H1 (cell line): ENCODE measurements around the gene ZDHHC9. TPM values are rescaled to one million over a fixed set of nuclear protein-coding genes. Genes with fewer than 3 reads are reported as not detected.

Source experiments
- CTCF ChIA-PET: fragments of 300-600 bp; sonication (Branson Sonifier 250); formaldehyde crosslinking; loops from one replicate; lab custom pipeline; 2021; ENCODE audit not compliant: partially characterized antibody; lab: Charles Lee
- POLR2A ChIA-PET: fragments of 300-600 bp; sonication (Branson Sonifier 250); formaldehyde crosslinking; loops from one replicate; lab custom pipeline; 2021; ENCODE audit warnings: inconsistent platforms; ENCODE audit not compliant: partially characterized antibody; lab: Charles Lee
- DNase-seq, 2 experiments: peaks; one replicate each; pipeline versions ENCODE4 v3.0.0 to v3.0.0-alpha.2; 2010 to 2022; ENCODE audit warnings: low spot score in 2 of 2, low read depth in 1 of 2, mixed read lengths in 1 of 2
- FAIRE-seq: peaks from 2 replicates; lab custom pipeline; 2011; peaks lifted over from hg19 to GRCh38; lab: Jason Lieb, UNC
- H2AFZ ChIP-seq: 2 replicates; pipeline ENCODE4 v1.8.1; 2012; ENCODE audit warnings: low read length, inconsistent platforms
- H2AK5ac ChIP-seq: 2 replicates; pipeline ENCODE4 v1.6.1; 2013; ENCODE audit warnings: low read depth, low read length
- H2BK120ac ChIP-seq: replicated peaks from 2 replicates; pipeline ENCODE3; 2013; ENCODE audit warnings: low read depth, low read length, inconsistent platforms
- H2BK12ac ChIP-seq: 2 replicates; pipeline ENCODE4 v1.6.1; 2013; ENCODE audit warnings: low read depth, low read length
- H2BK15ac ChIP-seq: 2 replicates; pipeline ENCODE4 v1.6.1; 2013; ENCODE audit warnings: low read length
- H2BK20ac ChIP-seq: 2 replicates; pipeline ENCODE4 v1.6.1; 2013; ENCODE audit warnings: low read length
- H2BK5ac ChIP-seq: 2 replicates; pipeline ENCODE4 v1.6.1; 2013; ENCODE audit warnings: low read depth, low read length
- H3K14ac ChIP-seq: 2 replicates; pipeline ENCODE4 v1.6.1; 2013; ENCODE audit warnings: inconsistent platforms; ENCODE audit not compliant: insufficient read length
- H3K18ac ChIP-seq: 2 replicates; pipeline ENCODE4 v1.6.1; 2013; ENCODE audit warnings: low read length; ENCODE audit errors: extremely low read depth
- H3K23ac ChIP-seq: 2 replicates; pipeline ENCODE4 v1.6.1; 2013; ENCODE audit warnings: inconsistent platforms; ENCODE audit not compliant: insufficient read length
- H3K23me2 ChIP-seq: 2 replicates; pipeline ENCODE4 v1.6.1; 2013; ENCODE audit warnings: low read depth, low read length
- H3K27ac ChIP-seq: 2 replicates; pipeline ENCODE4 v1.6.1; 2011; ENCODE audit warnings: low read depth, low read length, inconsistent platforms
- H3K27me3 ChIP-seq, 4 experiments: replicated peaks in 1 of 4; 1 replicate in 1 of 4; 2 replicates in 3 of 4; pipeline versions ENCODE4 v1.6.1 to v1.8.1; 2011 to 2013; ENCODE audit warnings: low read length in 3 of 4, mild to moderate bottlenecking in 3 of 4, inconsistent platforms in 2 of 4, mixed read lengths in 2 of 4, moderate library complexity in 1 of 4; ENCODE audit not compliant: control insufficient read depth in 3 of 4, insufficient read depth in 3 of 4; ENCODE audit errors: extremely low read depth in 1 of 4
- H3K36me3 ChIP-seq, 4 experiments: 2 replicates each; pipeline versions ENCODE4 v1.6.1 to v1.8.1; 2011 to 2013; ENCODE audit warnings: mild to moderate bottlenecking in 4 of 4, low read length in 3 of 4, moderate library complexity in 2 of 4, control low read depth in 1 of 4, inconsistent platforms in 1 of 4; ENCODE audit not compliant: insufficient read depth in 4 of 4, control insufficient read depth in 2 of 4
- H3K4ac ChIP-seq: replicated peaks from 2 replicates; pipeline ENCODE3; 2013; ENCODE audit warnings: low read length, low read depth, mixed read lengths, inconsistent platforms; ENCODE audit not compliant: insufficient read length
- H3K4me1 ChIP-seq, 4 experiments: replicated peaks in 1 of 4; 1 replicate in 1 of 4; 2 replicates in 3 of 4; pipeline versions ENCODE4 v1.6.1 to v1.8.1; 2011 to 2013; ENCODE audit warnings: low read length in 3 of 4, inconsistent platforms in 2 of 4, mixed read lengths in 1 of 4; ENCODE audit not compliant: insufficient read depth in 4 of 4, control insufficient read depth in 3 of 4
- H3K4me2 ChIP-seq, 2 experiments: 2 replicates each; pipeline versions ENCODE4 v1.6.1 to v1.8.1; 2011 to 2013; ENCODE audit warnings: low read depth in 2 of 2, low read length in 2 of 2, control low read depth in 1 of 2, inconsistent platforms in 1 of 2, mild to moderate bottlenecking in 1 of 2; ENCODE audit not compliant: insufficient read depth in 1 of 2
- H3K4me3 ChIP-seq, 4 experiments: fragments of 200-600, 300-600 bp in 1 of 4; sonication (generic), shearing (Covaris generic), sonication (Bioruptor Twin) in 1 of 4; 2 replicates each; pipeline versions ENCODE4 v1.5.1 to v1.8.1; 2011 to 2016; ENCODE audit warnings: low read length in 4 of 4, low read depth in 3 of 4, control low read depth in 2 of 4, inconsistent platforms in 2 of 4, mild to moderate bottlenecking in 2 of 4, mixed read lengths in 1 of 4, moderate library complexity in 1 of 4; ENCODE audit not compliant: insufficient read depth in 2 of 4; ENCODE audit errors: extremely low read depth in 1 of 4
- H3K56ac ChIP-seq: replicated peaks from 2 replicates; pipeline ENCODE3; 2013; ENCODE audit warnings: low read depth, mild to moderate bottlenecking, mixed read lengths, low read length, inconsistent platforms; ENCODE audit not compliant: insufficient read length
- H3K79me1 ChIP-seq: 2 replicates; pipeline ENCODE4 v1.6.1; 2013; ENCODE audit warnings: low read depth, low read length, control low read depth
- H3K79me2 ChIP-seq, 2 experiments: 2 replicates each; pipeline versions ENCODE4 v1.6.1 to v1.8.1; 2012 to 2013; ENCODE audit warnings: low read length in 2 of 2, mild to moderate bottlenecking in 2 of 2, inconsistent platforms in 1 of 2; ENCODE audit not compliant: insufficient read depth in 2 of 2, control insufficient read depth in 1 of 2
- H3K9ac ChIP-seq, 4 experiments: replicated peaks in 1 of 4; 1 replicate in 1 of 4; 2 replicates in 3 of 4; pipeline versions ENCODE4 v1.6.1 to v1.8.1; 2011 to 2013; ENCODE audit warnings: low read depth in 3 of 4, low read length in 3 of 4, control low read depth in 2 of 4, mild to moderate bottlenecking in 2 of 4, moderate library complexity in 2 of 4, inconsistent platforms in 1 of 4; ENCODE audit errors: extremely low read depth in 1 of 4
- H3K9me3 ChIP-seq, 2 experiments: 2 replicates each; pipeline versions ENCODE4 v1.6.1 to v1.8.1; 2012 to 2013; ENCODE audit warnings: mild to moderate bottlenecking in 2 of 2, moderate library complexity in 2 of 2, control low read depth in 1 of 2, inconsistent platforms in 1 of 2, low read depth in 1 of 2, low read length in 1 of 2, mixed read lengths in 1 of 2; ENCODE audit not compliant: insufficient read depth in 2 of 2
- H4K20me1 ChIP-seq, 2 experiments: replicated peaks in 1 of 2; 2 replicates each; pipeline versions ENCODE3 to v1.8.1; 2011 to 2013; ENCODE audit warnings: inconsistent platforms in 2 of 2, low read length in 2 of 2, mild to moderate bottlenecking in 1 of 2; ENCODE audit not compliant: insufficient read depth in 2 of 2, control insufficient read depth in 1 of 2
- H4K5ac ChIP-seq: 2 replicates; pipeline ENCODE4 v1.6.1; 2013; ENCODE audit warnings: low read length, low read depth, mixed read lengths, inconsistent platforms; ENCODE audit not compliant: insufficient read length
- H4K8ac ChIP-seq: 2 replicates; pipeline ENCODE4 v1.8.0; 2013; ENCODE audit warnings: mild to moderate bottlenecking, moderate library complexity, low read length, inconsistent platforms; ENCODE audit not compliant: insufficient read depth; ENCODE audit errors: extremely low read depth
- H4K91ac ChIP-seq: replicated peaks from 2 replicates; pipeline ENCODE3; 2013; ENCODE audit warnings: low read length, mixed read lengths, inconsistent platforms; ENCODE audit not compliant: insufficient read length
- BACH1 ChIP-seq: IDR thresholded peaks from 2 replicates; pipeline ENCODE4 v1.6.1; 2012; ENCODE audit warnings: low read length, improper control_type of control experiment
- EGR1 ChIP-seq: IDR thresholded peaks from 2 replicates; pipeline ENCODE4 v1.6.1; 2011; ENCODE audit warnings: low read depth, low read length, borderline replicate concordance
- HDAC2 ChIP-seq, 2 experiments: fragments of 300-600 bp in 1 of 2; sonication (generic) in 1 of 2; IDR thresholded peaks; 2 replicates each; pipeline ENCODE4 v1.6.1; 2011 to 2012; ENCODE audit warnings: low read depth in 2 of 2, low read length in 2 of 2, mild to moderate bottlenecking in 2 of 2, moderate library complexity in 2 of 2, borderline replicate concordance in 1 of 2, inconsistent platforms in 1 of 2
- WGBS, 2 experiments: shearing (Covaris generic) in 1 of 2; methylation state at CpG; one replicate each; pipeline versions ENCODE4 v1.1.6 to v1.1.7; 2013 to 2015; ENCODE audit warnings: low lambda C conversion rate in 2 of 2, mixed read lengths in 2 of 2, inconsistent platforms in 1 of 2, low coverage in 1 of 2, missing lambda C conversion rate in 1 of 2; ENCODE audit not compliant: insufficient replicate concordance in 2 of 2, insufficient coverage in 1 of 2, insufficient read length in 1 of 2; ENCODE audit errors: extremely low coverage in 1 of 2, missing lambda C conversion rate in 1 of 2; 5-methylcytosine and 5-hydroxymethylcytosine counted together
- polyA plus RNA-seq, 7 experiments: library from polyadenylated mRNA; depleted of rRNA in 3 of 7; stranded (reverse) in 5 of 7; unstranded in 2 of 7; fragments of >200 nt in 5 of 7; fragments of 200-250 nt in 2 of 7; gene quantifications; 1 replicate in 5 of 7; 2 replicates in 1 of 7; 4 replicates in 1 of 7; pipeline versions ENCODE4 v1.2.1 to v1.2.3, GENCODE V29; 2011 to 2013; ENCODE audit warnings: missing spikeins in 2 of 7, mixed read lengths in 2 of 7
- total RNA-seq: library from RNA; stranded (reverse); fragmentation: NEBNext Ultra II Directional; extraction: Animal tissue kit (Norgen Biotek cat#: 25700); gene quantifications from 2 replicates; pipeline ENCODE4 v1.2.1, GENCODE V29; 2021

ZDHHC9 gene
- total and polyA plus RNA-seq, 2 of the 8 experiments (the other 6 are each of a cell fraction or from before 2014, with no cell fraction given), result 18.1 to 28.3 TPM

GRCh38 chrX:129808158-129808828 is 35.4 kb downstream of the ZDHHC9 start:
- Histone ChIP-seq H3K36me3 (peaks cover 0 to 14% (median 10%) of the 10 kb centered on the region in 4 experiments; a peak in 4 of 8 replicates), H2BK120ac (no peak overlapping the region), H3K79me1 (no peaks in the 10 kb centered on the region), H3K4me2 (no peak overlapping the region), H3K9me3 (no peaks in the 10 kb centered on the region), H2AK5ac (no peak overlapping the region), H3K4me3 (no peak overlapping the region), H2BK12ac (no peak overlapping the region), H4K5ac (no peak overlapping the region), H3K56ac (no peak overlapping the region), H2BK20ac (no peak overlapping the region), H4K20me1 (no peaks in the 10 kb centered on the region), H4K91ac (no peak overlapping the region), H3K14ac (no peak overlapping the region), H3K18ac (no peak overlapping the region), H3K9ac (no peak overlapping the region), H2AFZ (no peak overlapping the region), H3K79me2 (no peaks in the 10 kb centered on the region), H3K27me3 (no peaks in the 10 kb centered on the region), H4K8ac (no peak overlapping the region), H3K4ac (no peak overlapping the region), H2BK5ac (no peak overlapping the region), H2BK15ac (no peak overlapping the region), H3K27ac (no peak overlapping the region), H3K4me1 (no peaks in the 10 kb centered on the region), H3K23me2 (no peaks in the 10 kb centered on the region), H3K23ac (no peak overlapping the region)
- DNase-seq (no peak), FAIRE-seq (peak; percentile 7)
- ChIA-PET CTCF (no interaction called here), POLR2A (no interaction called here)
- 94% methylated on average over 2 of the region's 2 CpGs; no CpG with 5 or more reads in 1 of the 2 experiments for WGBS, 2 experiments
- TF ChIP-seq EGR1 (no peak), BACH1 (no peak), HDAC2 (IDR thresholded peaks at IDR 0.05; ENCODE audit: borderline replicate concordance in 1 of 2, low read depth in 2 of 2, low read length in 2 of 2) (no peak)
